Activated CD8-positive, alpha-beta T cell treated with anti-CD3 and anti-CD28 coated beads, Interleukin-2, amount 10 ng/mL, durations not matched to agents 7 days and 5 days (primary cell): ENCODE data around the gene ANKRD65. TPM values are rescaled to one million over a fixed set of nuclear protein-coding genes. Genes with fewer than 3 reads are reported as not detected.
"Not testable (repeated sequence)": the region's sequence is repeated elsewhere in the genome, so short reads cannot be mapped to it uniquely, and the experiment has no call there.

Experiments used
- ATAC-seq: fragments of 150-1000 bp; cut with Tn5 transposase; one replicate; pipeline ENCODE4 v1.10.0; 2021; ENCODE audit warnings: moderate library complexity
- CTCF ChIA-PET: fragments of 350-600 bp; sonication (Branson Sonifier 250); formaldehyde crosslinking; loops from one replicate; lab custom pipeline; 2021; ENCODE audit warnings: antibody characterized with exemption; lab: Charles Lee
- POLR2A ChIA-PET: fragments of 350-600 bp; sonication (Branson Sonifier 250); formaldehyde crosslinking; loops from one replicate; lab custom pipeline; 2021; ENCODE audit warnings: antibody characterized with exemption; lab: Charles Lee
- DNase-seq: peaks from one replicate; pipeline ENCODE4 v3.0.0-alpha.2; 2020
- H3K27ac Mint-ChIP-seq: one replicate; pipeline ENCODE4 v1.8.0; 2021; ENCODE audit warnings: mild to moderate bottlenecking, mixed read lengths
- H3K27me3 Mint-ChIP-seq: one replicate; pipeline ENCODE4 v1.8.0; 2021; ENCODE audit warnings: low read depth, mixed read lengths
- H3K36me3 Mint-ChIP-seq: one replicate; pipeline ENCODE4 v1.8.0; 2021; ENCODE audit warnings: low read depth, mixed read lengths
- H3K4me1 Mint-ChIP-seq: one replicate; pipeline ENCODE4 v1.8.0; 2021; ENCODE audit warnings: low read depth, mixed read lengths
- H3K4me3 Mint-ChIP-seq: one replicate; pipeline ENCODE4 v1.8.0; 2021; ENCODE audit warnings: mild to moderate bottlenecking, mixed read lengths
- H3K9me3 Mint-ChIP-seq: one replicate; pipeline ENCODE4 v1.8.0; 2022; ENCODE audit warnings: mixed read lengths; ENCODE audit not compliant: insufficient read depth
- total RNA-seq, 2 experiments: library from RNA; stranded (reverse); gene quantifications; one replicate each; pipeline ENCODE4 v1.2.3, GENCODE V29; 2021

The ANKRD65 gene
- total RNA-seq, 2 experiments from 2014 or later, result not detected

GRCh38 chr1:1454286-1455056, 33.4 kb upstream of the ANKRD65 start:
- H3K27ac Mint-ChIP-seq, DNase-seq, CTCF ChIA-PET, H3K27me3 Mint-ChIP-seq, H3K36me3 Mint-ChIP-seq, H3K4me3 Mint-ChIP-seq, H3K4me1 Mint-ChIP-seq, ATAC-seq, H3K9me3 Mint-ChIP-seq, POLR2A ChIA-PET: not testable (repeated sequence)

GRCh38 chr1:1452882-1453281, 31.8 kb upstream of the ANKRD65 start:
- DNase-seq (no peak), ATAC-seq (no peak)
- Mint-ChIP-seq H3K36me3 (no peaks in the 10 kb centered on the region), H3K9me3 (no peaks in the 10 kb centered on the region), H3K4me1 (no peaks in the 10 kb centered on the region), H3K4me3 (no peak overlapping the region), H3K27me3 (no peaks in the 10 kb centered on the region), H3K27ac (no peak overlapping the region)
- ChIA-PET CTCF (no interaction called here), POLR2A (no interaction called here)

- POLR2A ChIA-PET, H3K4me1 Mint-ChIP-seq, H3K36me3 Mint-ChIP-seq, H3K27ac Mint-ChIP-seq, H3K4me3 Mint-ChIP-seq, H3K9me3 Mint-ChIP-seq, DNase-seq, ATAC-seq, H3K27me3 Mint-ChIP-seq: not testable (repeated sequence)
- CTCF ChIA-PET, result interaction anchor here (1.8 kb wide), 1 partner anchor 12 kb away, joined by 5 read pairs; no protein-coding TSS in a partner anchor
Measured at GRCh38 chr1:1452365-1452739, 31.3 kb upstream of the ANKRD65 start.

- Mint-ChIP-seq H3K27me3 (no peaks in the 10 kb centered on the region), H3K36me3 (no peaks in the 10 kb centered on the region), H3K4me1 (no peaks in the 10 kb centered on the region), H3K9me3 (no peaks in the 10 kb centered on the region), H3K27ac (no peak overlapping the region), H3K4me3 (no peak overlapping the region)
- DNase-seq (no peak), ATAC-seq (no peak)
- CTCF ChIA-PET, result interaction anchor here (1.8 kb wide), 1 partner anchor 11 kb away, joined by 5 read pairs; no protein-coding TSS in a partner anchor
- POLR2A ChIA-PET, result no interaction called here
Measured at GRCh38 chr1:1451696-1452364, 30.8 kb upstream of the ANKRD65 start.

GRCh38 chr1:1450616-1451015, 29.5 kb upstream of the ANKRD65 start:
- ATAC-seq, DNase-seq, H3K4me3 Mint-ChIP-seq, POLR2A ChIA-PET, H3K27ac Mint-ChIP-seq, H3K9me3 Mint-ChIP-seq, H3K4me1 Mint-ChIP-seq, H3K36me3 Mint-ChIP-seq, H3K27me3 Mint-ChIP-seq: not testable (repeated sequence)
- CTCF ChIA-PET, result interaction anchor here (1.8 kb wide), 1 partner anchor 10 kb away, joined by 5 read pairs; no protein-coding TSS in a partner anchor

- no peak within 1 kb of the TSS for H3K4me3 Mint-ChIP-seq
- no peaks in the 10 kb centered on the region for H3K4me1 Mint-ChIP-seq
- H3K36me3 Mint-ChIP-seq, result no peaks in the 10 kb centered on the region
- no peak for ATAC-seq
- no peak within 1 kb of the TSS for H3K27ac Mint-ChIP-seq
- ChIA-PET CTCF (no interaction called here), POLR2A (no interaction called here)
- DNase-seq, result no peak
- no peaks in the 10 kb centered on the region for H3K9me3 Mint-ChIP-seq
- H3K27me3 Mint-ChIP-seq, result no peaks in the 10 kb centered on the region
Measured at GRCh38 chr1:1449099-1449739, 28.1 kb upstream of the ANKRD65 start, which contains the start of gene ATAD3C. TSS of gene ATAD3C (plus strand) at chr1:1449689. CDS start at chr1:1450684, 995 bp downstream.

- H3K9me3 Mint-ChIP-seq, H3K4me1 Mint-ChIP-seq, ATAC-seq, CTCF ChIA-PET, H3K36me3 Mint-ChIP-seq, H3K27ac Mint-ChIP-seq, H3K27me3 Mint-ChIP-seq, H3K4me3 Mint-ChIP-seq, POLR2A ChIA-PET, DNase-seq: not testable (repeated sequence)
Measured at GRCh38 chr1:1446631-1447030, 25.6 kb upstream of the ANKRD65 start.

- H3K9me3 Mint-ChIP-seq, result no peaks in the 10 kb centered on the region
- peaks cover 2% of the 10 kb centered on the region for H3K4me1 Mint-ChIP-seq
- H3K36me3 Mint-ChIP-seq, result no peaks in the 10 kb centered on the region
- H3K4me3 Mint-ChIP-seq, result no peak overlapping the region
- POLR2A ChIA-PET, result no interaction called here
- CTCF ChIA-PET, result interaction anchor here (1.0 to 3.0 kb wide), 2 partner anchors 35 to 62 kb away, joined by 3 to 18 read pairs; partner anchors contain the start of gene MRPL20
- DNase-seq (no peak), ATAC-seq (no peak)
- no peaks in the 10 kb centered on the region for H3K27me3 Mint-ChIP-seq
- H3K27ac Mint-ChIP-seq, result no peak overlapping the region
Measured at GRCh38 chr1:1442069-1442770, 21.1 kb upstream of the ANKRD65 start.

- ChIA-PET POLR2A (interaction anchor here (0.6 to 1.6 kb wide), 2 partner anchors 42 to 871 kb away, joined by 3 to 5 read pairs; partner anchors contain the start of gene CCNL2), CTCF (interaction anchor here (1.0 to 3.0 kb wide), 11 partner anchors 10 to 136 kb away, joined by 3 to 18 read pairs (median 5); partner anchors contain the start of genes CCNL2 and MRPL20)
- DNase-seq, result peak; percentile 58
- no peaks in the 10 kb centered on the region for H3K36me3 Mint-ChIP-seq
- no peak overlapping the region for H3K27ac Mint-ChIP-seq
- peaks cover 2% of the 10 kb centered on the region for H3K27me3 Mint-ChIP-seq
- H3K9me3 Mint-ChIP-seq, result no peaks in the 10 kb centered on the region
- peak; percentile 81 for ATAC-seq
- H3K4me1 Mint-ChIP-seq, result peaks cover 4% of the 10 kb centered on the region
- H3K4me3 Mint-ChIP-seq, result no peak overlapping the region
Measured at GRCh38 chr1:1441002-1441888, 20.2 kb upstream of the ANKRD65 start.

GRCh38 chr1:1440262-1441001, 19.4 kb upstream of the ANKRD65 start:
- Mint-ChIP-seq H3K4me3 (no peak overlapping the region), H3K27ac (no peak overlapping the region), H3K4me1 (peaks cover 5% of the 10 kb centered on the region), H3K36me3 (no peaks in the 10 kb centered on the region), H3K27me3 (peaks cover 4% of the 10 kb centered on the region), H3K9me3 (no peaks in the 10 kb centered on the region)
- ChIA-PET CTCF (interaction anchor here (1.0 to 3.0 kb wide), 10 partner anchors 9 to 135 kb away, joined by 3 to 18 read pairs (median 6); partner anchors contain the start of genes CCNL2 and MRPL20), POLR2A (interaction anchor here (1.6 kb wide), 1 partner anchor 41 kb away, joined by 5 read pairs; the partner anchor contains the start of gene CCNL2)
- ATAC-seq, result no peak
- DNase-seq, result no peak
